VCaP (cell line): ENCODE data around the gene ITPRIPL2.

Experiments used
- H3K27ac ChIP-seq: fragments of 450-650 bp; 2 replicates; pipeline ENCODE4 v1.5.1; 2017
- CTCF ChIP-seq: fragments of 450-650 bp; conservative IDR thresholded peaks from 2 replicates; pipeline ENCODE4 v1.5.1; 2017; ENCODE audit warnings: mild to moderate bottlenecking, moderate library complexity

ITPRIPL2 gene

GRCh38 chr16:19127674-19128131 lies 13.9 kb downstream of the ITPRIPL2 start:
- no peak overlapping the region for H3K27ac ChIP-seq
- no peak for TF ChIP-seq CTCF

- H3K27ac ChIP-seq: no peak overlapping the region
- TF ChIP-seq CTCF: no peak
Measured at GRCh38 chr16:19128454-19129200, 14.9 kb downstream of the ITPRIPL2 start.

DNA sequence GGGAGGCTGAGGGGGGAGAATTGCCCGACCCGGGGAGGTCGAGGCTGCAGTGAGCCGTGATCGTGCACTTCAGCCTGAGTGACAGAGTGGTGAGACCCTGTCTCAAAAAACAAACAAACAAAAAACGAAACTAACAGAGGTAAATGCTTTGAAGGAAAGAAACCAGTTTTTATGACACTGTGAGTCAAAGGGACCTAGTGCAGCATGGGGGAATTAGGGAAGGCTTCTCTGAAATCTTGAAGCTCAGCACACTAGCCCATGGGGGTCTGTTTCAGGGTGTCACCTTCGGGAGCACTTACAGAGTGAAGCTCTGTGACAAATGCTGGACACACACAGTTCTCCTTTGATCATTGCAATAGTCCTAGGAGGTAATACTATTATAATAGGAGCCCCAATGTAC lies 16.6 kb downstream of the ITPRIPL2 start:
- H3K27ac ChIP-seq: peak overlapping the region; percentile 75
- no peak for TF ChIP-seq CTCF

DNA sequence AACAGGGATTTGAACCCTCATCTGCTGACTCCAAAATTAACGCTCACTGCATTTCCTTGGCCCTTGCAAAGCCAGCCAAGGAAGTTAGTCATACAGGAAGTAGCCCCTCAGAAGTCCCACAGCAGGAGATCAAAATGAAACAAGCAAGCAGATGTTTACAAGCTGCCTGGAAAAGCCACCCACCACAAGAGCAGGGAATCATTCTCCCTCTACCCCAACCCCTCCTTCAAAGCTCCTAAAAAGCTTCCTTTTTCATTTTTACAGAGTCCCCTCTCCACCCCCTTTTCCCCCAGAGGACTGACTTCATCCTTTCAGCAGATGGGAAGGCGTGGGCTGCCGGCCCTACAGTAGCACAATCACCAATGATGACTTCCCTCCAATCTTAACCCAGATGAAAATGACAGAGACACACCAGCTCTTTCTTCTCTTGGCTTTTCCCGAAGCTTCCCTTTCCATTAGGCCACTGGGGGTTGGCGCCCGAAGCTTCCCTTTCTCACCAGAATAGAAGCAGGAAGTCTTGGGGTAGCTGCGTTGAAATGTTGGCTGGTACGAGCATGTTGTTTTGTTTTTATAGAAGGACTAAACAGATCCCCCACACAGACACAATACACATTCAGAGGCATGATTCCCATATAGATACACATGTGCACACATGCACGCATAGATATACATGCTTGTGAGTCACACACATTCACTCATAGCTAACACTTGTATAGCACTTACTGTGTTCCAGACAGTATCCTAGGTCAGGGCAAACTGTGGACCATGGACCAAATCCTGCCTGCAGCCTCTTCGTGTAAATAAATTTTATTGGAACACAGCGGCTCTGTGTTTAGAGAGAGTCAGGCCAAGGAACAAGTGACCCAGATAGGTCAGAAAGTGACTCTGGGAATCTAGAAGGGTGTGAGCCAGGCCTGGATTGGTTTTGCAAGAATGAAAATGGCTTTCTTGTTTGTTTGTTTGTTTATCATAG lies 17.4 kb downstream of the ITPRIPL2 start:
- TF ChIP-seq CTCF: no peak

GRCh38 chr16:19131825-19132218 lies 18.1 kb downstream of the ITPRIPL2 start:
- no peak for TF ChIP-seq CTCF
- H3K27ac ChIP-seq: peak overlapping the region; percentile 75

More for the DNA sequence above, 17.4 kb downstream of the ITPRIPL2 start:
- H3K27ac ChIP-seq: peak overlapping the region; percentile 75

GRCh38 chr16:19132255-19132654 lies 18.5 kb downstream of the ITPRIPL2 start:
- H3K27ac ChIP-seq: peak overlapping the region; percentile 75
- no peak for TF ChIP-seq CTCF

DNA sequence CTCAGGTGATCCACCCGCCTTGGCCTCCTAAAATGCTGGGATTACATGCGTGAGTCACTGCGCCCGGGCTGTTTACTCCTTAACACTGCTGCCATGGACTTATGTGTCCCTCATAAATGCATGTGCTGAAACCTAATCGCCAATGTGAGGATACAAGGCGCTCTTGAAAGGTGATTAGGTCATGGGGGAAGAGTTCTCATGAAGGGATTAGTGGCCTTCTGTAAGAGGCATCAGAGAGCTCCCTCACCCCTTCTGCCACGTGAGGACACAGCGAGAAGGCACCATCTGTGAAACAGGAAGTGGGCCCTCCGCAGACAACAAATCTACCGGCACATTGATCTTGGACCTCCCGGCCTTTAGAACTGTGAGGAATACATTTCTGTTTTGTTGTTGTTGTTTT lies 19.1 kb downstream of the ITPRIPL2 start:
- no peak for TF ChIP-seq CTCF
- H3K27ac ChIP-seq: peak overlapping the region; percentile 75
